Mucosa of rectum (tissue), 2 donors: ENCODE data around the gene IL18.
"Not testable (repeated sequence)": the region's sequence is repeated elsewhere in the genome, so short reads cannot be mapped to it uniquely, and the experiment has no call there.

Experiments used
- H3K27ac ChIP-seq, 2 donors: one replicate each; pipeline ENCODE4 v1.7.0; 2013; ENCODE audit warnings: inconsistent platforms in 2 of 2, low read depth in 2 of 2, low read length in 2 of 2
- H3K27me3 ChIP-seq, 2 donors: one replicate each; pipeline ENCODE4 v1.7.0; 2013; ENCODE audit warnings: low read length in 2 of 2; ENCODE audit not compliant: control insufficient read depth in 2 of 2, insufficient read depth in 2 of 2
- H3K36me3 ChIP-seq, 2 donors: one replicate each; pipeline ENCODE4 v1.7.0; 2013; ENCODE audit warnings: low read length in 2 of 2; ENCODE audit not compliant: control insufficient read depth in 2 of 2, insufficient read depth in 2 of 2
- H3K4me1 ChIP-seq, 2 donors: one replicate each; pipeline ENCODE4 v1.7.0; 2013; ENCODE audit warnings: low read length in 2 of 2, mild to moderate bottlenecking in 1 of 2; ENCODE audit not compliant: control insufficient read depth in 2 of 2, insufficient read depth in 2 of 2
- H3K4me3 ChIP-seq, 2 donors: one replicate each; pipeline ENCODE4 v1.7.0; 2013; ENCODE audit warnings: low read length in 2 of 2
- H3K9ac ChIP-seq, 2 donors: one replicate each; pipeline ENCODE4 v1.7.0; 2013; ENCODE audit warnings: low read length in 2 of 2, low read depth in 1 of 2, mild to moderate bottlenecking in 1 of 2
- H3K9me3 ChIP-seq, 2 donors: one replicate each; pipeline ENCODE4 v1.7.0; 2013; ENCODE audit warnings: low read length in 2 of 2; ENCODE audit not compliant: control insufficient read depth in 2 of 2
- donor health status: healthy.
- donor health status: Normal muscosa, but diverticular disease.

The IL18 gene

DNA sequence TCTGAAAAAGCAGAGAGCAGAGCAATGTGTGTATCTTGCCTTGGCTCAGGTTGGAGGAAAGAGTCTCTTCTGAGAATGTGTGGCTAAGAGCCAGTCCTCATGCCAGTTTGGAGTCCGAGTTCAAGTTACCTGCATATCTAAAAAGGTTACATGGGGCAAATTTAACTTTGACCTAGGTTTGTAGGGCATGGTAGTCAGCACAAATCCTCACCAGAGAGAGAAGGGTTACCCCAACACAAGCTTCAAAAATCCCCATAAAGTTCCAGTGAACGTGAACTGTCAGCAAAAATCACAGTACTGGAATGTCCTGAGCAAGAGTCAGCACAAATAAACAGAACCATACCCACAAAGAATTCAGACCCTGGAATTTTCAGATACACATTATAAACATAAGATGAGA, 63.4 kb downstream of the IL18 start:
- Histone ChIP-seq H3K4me3 (no peak overlapping the region), H3K36me3 (peaks cover 9 to 19% of the 10 kb centered on the region in 2 donors), H3K4me1 (no peaks in the 10 kb centered on the region), H3K9ac (no peak overlapping the region), H3K27me3 (no peaks in the 10 kb centered on the region), H3K27ac (no peak overlapping the region), H3K9me3 (no peaks in the 10 kb centered on the region)

DNA sequence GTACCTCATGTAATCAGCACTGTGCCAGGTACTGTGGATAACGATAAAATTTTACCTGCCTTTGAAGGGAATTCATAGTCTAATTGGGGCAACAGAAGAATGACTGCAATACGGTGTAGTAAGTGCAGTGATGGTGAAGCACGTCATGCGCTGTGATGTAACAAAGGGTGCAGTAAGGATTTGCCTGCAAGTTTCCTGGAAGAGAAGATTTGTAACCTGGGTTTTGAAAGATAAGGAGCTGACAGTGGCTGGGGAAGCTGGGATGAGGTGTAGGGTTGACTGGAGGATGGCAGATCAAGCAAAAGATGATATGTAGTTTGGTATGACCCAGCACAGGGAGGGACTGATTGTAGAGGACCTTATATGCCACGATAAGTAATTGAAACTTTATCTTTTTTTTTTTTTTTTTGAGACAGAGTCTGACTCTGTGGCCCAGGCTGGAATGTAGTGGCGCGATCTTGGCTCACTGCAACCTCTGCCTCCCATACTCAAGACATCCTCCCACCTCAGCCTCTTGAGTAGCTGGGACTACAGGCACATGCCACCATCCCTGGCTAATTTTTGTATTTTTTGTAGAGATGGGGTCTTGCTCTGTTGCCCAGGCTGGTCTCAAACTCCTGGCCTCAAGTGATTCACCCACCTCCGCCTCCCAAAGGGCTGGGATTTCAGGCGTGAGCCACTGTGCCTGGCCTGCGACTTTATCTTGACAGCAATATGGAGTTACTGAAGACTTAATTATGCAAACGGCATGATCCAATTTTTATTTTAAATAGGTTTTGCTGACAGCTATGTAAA, 66.0 kb downstream of the IL18 start:
- no peaks in the 10 kb centered on the region for H3K4me1 ChIP-seq
- H3K9me3 ChIP-seq: no peaks in the 10 kb centered on the region
- H3K27ac ChIP-seq: no peak overlapping the region
- H3K4me3 ChIP-seq: no peak overlapping the region
- no peak overlapping the region for H3K9ac ChIP-seq
- no peaks in the 10 kb centered on the region for H3K27me3 ChIP-seq
- H3K36me3 ChIP-seq: peaks cover 12 to 24% of the 10 kb centered on the region in 2 donors

DNA sequence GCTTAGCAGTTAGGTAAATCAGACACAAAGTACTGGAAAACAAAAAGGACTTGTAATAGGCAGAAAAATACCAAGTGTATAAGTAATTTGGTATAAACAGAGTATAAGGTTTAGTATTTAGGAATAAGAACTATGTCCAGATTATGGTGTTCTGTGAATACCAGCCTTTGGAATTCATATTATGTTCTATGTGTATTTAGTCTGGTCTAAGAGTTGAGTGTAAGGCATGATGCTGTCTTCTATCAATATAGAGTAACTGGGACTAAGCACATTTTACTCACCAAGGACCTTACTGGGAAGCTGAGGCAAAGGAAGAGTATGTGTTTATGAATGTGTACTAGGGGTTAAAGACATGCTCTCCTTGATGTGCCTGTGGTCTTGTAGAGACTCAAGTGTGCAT, 67.7 kb downstream of the IL18 start:
- Histone ChIP-seq H3K4me3 (no peak overlapping the region), H3K4me1 (no peaks in the 10 kb centered on the region), H3K9me3 (no peaks in the 10 kb centered on the region), H3K9ac (no peak overlapping the region), H3K27ac (no peak overlapping the region), H3K36me3 (peaks cover 28 to 41% of the 10 kb centered on the region in 2 donors), H3K27me3 (no peaks in the 10 kb centered on the region)

DNA sequence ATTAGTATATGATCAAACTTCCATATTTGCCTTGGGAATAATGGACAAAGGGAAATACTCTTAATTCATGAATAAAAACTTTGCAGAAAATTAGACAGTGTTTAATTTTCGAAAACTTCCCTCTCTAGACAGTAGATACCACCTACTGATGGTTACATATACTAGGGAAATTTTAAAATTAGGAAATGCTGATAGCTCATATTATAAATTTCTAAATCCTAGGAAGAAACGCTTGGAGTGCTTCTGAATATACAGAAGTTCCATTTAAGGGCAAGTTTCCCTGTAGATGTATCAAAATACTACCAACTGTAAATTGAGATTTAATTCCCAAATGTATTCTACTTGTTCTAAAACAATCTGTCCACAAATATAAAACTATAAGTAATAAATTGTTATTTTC, 68.6 kb downstream of the IL18 start:
- not testable (repeated sequence) for H3K4me1 ChIP-seq, H3K9me3 ChIP-seq, H3K27me3 ChIP-seq, H3K4me3 ChIP-seq, H3K9ac ChIP-seq, H3K27ac ChIP-seq
- H3K36me3 ChIP-seq: peaks cover 32 to 47% of the 10 kb centered on the region in 2 donors
